ENCODE results near the gene SLC35B2.

DNA sequence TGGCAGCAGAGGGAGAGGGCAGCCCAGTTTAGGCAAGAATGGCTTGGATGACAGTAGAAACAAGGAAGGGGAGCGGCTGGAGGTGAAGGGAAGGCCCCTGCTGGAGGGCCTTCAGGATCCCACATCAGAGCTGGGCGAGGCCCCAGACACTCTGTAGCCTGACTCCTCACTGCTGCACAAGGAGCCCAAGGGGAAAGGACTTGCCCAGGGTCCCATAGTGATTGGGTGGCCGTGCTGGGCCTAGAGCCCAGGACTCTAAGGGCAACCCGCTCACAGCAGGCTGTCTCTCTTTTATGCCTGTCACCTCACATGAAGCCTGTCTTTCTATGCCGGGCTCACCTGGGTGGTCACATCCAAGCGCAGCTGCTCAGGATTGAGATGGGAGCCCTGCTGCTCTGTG is 46.5 kb upstream of the SLC35B2 start:
- TF ChIP-seq, protein P1, sequence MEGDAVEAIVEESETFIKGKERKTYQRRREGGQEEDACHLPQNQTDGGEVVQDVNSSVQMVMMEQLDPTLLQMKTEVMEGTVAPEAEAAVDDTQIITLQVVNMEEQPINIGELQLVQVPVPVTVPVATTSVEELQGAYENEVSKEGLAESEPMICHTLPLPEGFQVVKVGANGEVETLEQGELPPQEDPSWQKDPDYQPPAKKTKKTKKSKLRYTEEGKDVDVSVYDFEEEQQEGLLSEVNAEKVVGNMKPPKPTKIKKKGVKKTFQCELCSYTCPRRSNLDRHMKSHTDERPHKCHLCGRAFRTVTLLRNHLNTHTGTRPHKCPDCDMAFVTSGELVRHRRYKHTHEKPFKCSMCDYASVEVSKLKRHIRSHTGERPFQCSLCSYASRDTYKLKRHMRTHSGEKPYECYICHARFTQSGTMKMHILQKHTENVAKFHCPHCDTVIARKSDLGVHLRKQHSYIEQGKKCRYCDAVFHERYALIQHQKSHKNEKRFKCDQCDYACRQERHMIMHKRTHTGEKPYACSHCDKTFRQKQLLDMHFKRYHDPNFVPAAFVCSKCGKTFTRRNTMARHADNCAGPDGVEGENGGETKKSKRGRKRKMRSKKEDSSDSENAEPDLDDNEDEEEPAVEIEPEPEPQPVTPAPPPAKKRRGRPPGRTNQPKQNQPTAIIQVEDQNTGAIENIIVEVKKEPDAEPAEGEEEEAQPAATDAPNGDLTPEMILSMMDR (conservative IDR thresholded peaks at IDR 0.05; ENCODE audit: low read length) = no peak
- no peak for TF ChIP-seq EZH2phosphoT487 (IDR thresholded peaks at IDR 0.05; ENCODE audit: borderline replicate concordance, low read depth, low read length)

Measured in OCI-LY7 (cell line).